ENCODE data around the gene GRIK3. TPM values are rescaled to one million over a fixed set of nuclear protein-coding genes. Genes with fewer than 3 reads are reported as not detected.

GRIK3 gene
- total and polyA plus RNA-seq, 2 experiments from 2014 or later = 0.09 TPM; not detected in 1

GRCh38 chr1:36982709-36983108 lies 51.6 kb downstream of the GRIK3 start:
- H3K27ac ChIP-seq = no peak overlapping the region
- no peaks in the 10 kb centered on the region for H3K36me3 ChIP-seq
- no peaks in the 10 kb centered on the region for H3K9me3 ChIP-seq (ENCODE audit: low read depth)
- no peaks in the 10 kb centered on the region for H3K27me3 ChIP-seq
- TF ChIP-seq CTCF (IDR thresholded peaks at IDR 0.05; ENCODE audit: low read depth, low read length) = no peak
- no peak for DNase-seq (ENCODE audit: low read depth in 1 of 2, low spot score in 1 of 2)
- no peak overlapping the region for H3K4me3 ChIP-seq
- no peaks in the 10 kb centered on the region for H3K4me1 ChIP-seq (ENCODE audit: low read depth)

GRCh38 chr1:36981771-36982622 lies 52.3 kb downstream of the GRIK3 start:
- Histone ChIP-seq H3K36me3 (no peaks in the 10 kb centered on the region), H3K27ac (no peak overlapping the region), H3K4me1 (ENCODE audit: low read depth) (no peaks in the 10 kb centered on the region), H3K4me3 (no peak overlapping the region), H3K27me3 (no peaks in the 10 kb centered on the region), H3K9me3 (ENCODE audit: low read depth) (no peaks in the 10 kb centered on the region)
- no peak for TF ChIP-seq CTCF (IDR thresholded peaks at IDR 0.05; ENCODE audit: low read depth, low read length)
- no peak for DNase-seq (ENCODE audit: low read depth in 1 of 2, low spot score in 1 of 2)

GRCh38 chr1:36981126-36981525 lies 53.2 kb downstream of the GRIK3 start:
- H3K9me3 ChIP-seq (ENCODE audit: low read depth) = no peaks in the 10 kb centered on the region
- no peaks in the 10 kb centered on the region for H3K4me1 ChIP-seq (ENCODE audit: low read depth)
- DNase-seq (ENCODE audit: low read depth in 1 of 2, low spot score in 1 of 2) = no peak
- no peak overlapping the region for H3K4me3 ChIP-seq
- no peak for TF ChIP-seq CTCF (IDR thresholded peaks at IDR 0.05; ENCODE audit: low read depth, low read length)
- H3K36me3 ChIP-seq = no peaks in the 10 kb centered on the region
- no peak overlapping the region for H3K27ac ChIP-seq
- H3K27me3 ChIP-seq = no peaks in the 10 kb centered on the region

- no peaks in the 10 kb centered on the region for H3K36me3 ChIP-seq
- H3K9me3 ChIP-seq (ENCODE audit: low read depth) = no peaks in the 10 kb centered on the region
- no peak overlapping the region for H3K27ac ChIP-seq
- no peaks in the 10 kb centered on the region for H3K4me1 ChIP-seq (ENCODE audit: low read depth)
- no peak overlapping the region for H3K4me3 ChIP-seq
- DNase-seq (ENCODE audit: low read depth in 1 of 2, low spot score in 1 of 2) = no peak
- no peak for TF ChIP-seq CTCF (IDR thresholded peaks at IDR 0.05; ENCODE audit: low read depth, low read length)
- H3K27me3 ChIP-seq = no peaks in the 10 kb centered on the region
Measured at GRCh38 chr1:36977731-36978406, 56.4 kb downstream of the GRIK3 start.

- H3K27me3 ChIP-seq = no peaks in the 10 kb centered on the region
- no peaks in the 10 kb centered on the region for H3K9me3 ChIP-seq (ENCODE audit: low read depth)
- H3K27ac ChIP-seq = no peak overlapping the region
- no peak for TF ChIP-seq CTCF (IDR thresholded peaks at IDR 0.05; ENCODE audit: low read depth, low read length)
- no peak for DNase-seq (ENCODE audit: low read depth in 1 of 2, low spot score in 1 of 2)
- H3K36me3 ChIP-seq = no peaks in the 10 kb centered on the region
- H3K4me3 ChIP-seq = no peak overlapping the region
- H3K4me1 ChIP-seq (ENCODE audit: low read depth) = no peaks in the 10 kb centered on the region
Measured at GRCh38 chr1:36975642-36976041, 58.7 kb downstream of the GRIK3 start.
